ES-I3 (cell line): ENCODE measurements around the gene CCDC112.

Source experiments
- H3K36me3 ChIP-seq: 2 replicates; pipeline ENCODE4 v1.6.1; 2013; ENCODE audit warnings: mild to moderate bottlenecking, low read length, control low read depth, moderate library complexity; ENCODE audit not compliant: insufficient read depth
- H3K4me1 ChIP-seq: 2 replicates; pipeline ENCODE4 v1.6.1; 2013; ENCODE audit warnings: mild to moderate bottlenecking, control low read depth, low read length; ENCODE audit not compliant: insufficient read depth
- H3K9ac ChIP-seq: 2 replicates; pipeline ENCODE4 v1.6.1; 2013; ENCODE audit warnings: low read depth, mild to moderate bottlenecking, low read length, moderate library complexity
- H3K9me3 ChIP-seq: 2 replicates; pipeline ENCODE4 v1.6.1; 2013; ENCODE audit warnings: mild to moderate bottlenecking, low read length, moderate library complexity; ENCODE audit not compliant: control insufficient read depth, insufficient read depth

The CCDC112 gene

GRCh38 chr5:115298811-115299210 is 2.4 kb upstream of the CCDC112 start:
- H3K9ac ChIP-seq: no peak overlapping the region
- H3K4me1 ChIP-seq: 0 out of 2 replicates have a peak, but pooled peaks cover 6% of the 10 kb centered on the region

GRCh38 chr5:115297031-115297430 is 577 bp upstream of the CCDC112 start:
- Histone ChIP-seq H3K36me3 (no peaks in the 10 kb centered on the region), H3K9ac (no peak overlapping the region), H3K4me1 (0 out of 2 replicates have a peak, but pooled peaks cover 6% of the 10 kb centered on the region), H3K9me3 (no peaks in the 10 kb centered on the region)

More at GRCh38 chr5:115298811-115299210, 2.4 kb upstream of the CCDC112 start:
- Histone ChIP-seq H3K9me3 (no peaks in the 10 kb centered on the region), H3K36me3 (no peaks in the 10 kb centered on the region)

- Histone ChIP-seq H3K4me1 (0 out of 2 replicates have a peak, but pooled peaks cover 6% of the 10 kb centered on the region), H3K9me3 (no peaks in the 10 kb centered on the region), H3K36me3 (no peaks in the 10 kb centered on the region), H3K9ac (peak overlapping the region; percentile 98)
Observed at GRCh38 chr5:115295777-115296123, 704 bp downstream of the CCDC112 start.

DNA sequence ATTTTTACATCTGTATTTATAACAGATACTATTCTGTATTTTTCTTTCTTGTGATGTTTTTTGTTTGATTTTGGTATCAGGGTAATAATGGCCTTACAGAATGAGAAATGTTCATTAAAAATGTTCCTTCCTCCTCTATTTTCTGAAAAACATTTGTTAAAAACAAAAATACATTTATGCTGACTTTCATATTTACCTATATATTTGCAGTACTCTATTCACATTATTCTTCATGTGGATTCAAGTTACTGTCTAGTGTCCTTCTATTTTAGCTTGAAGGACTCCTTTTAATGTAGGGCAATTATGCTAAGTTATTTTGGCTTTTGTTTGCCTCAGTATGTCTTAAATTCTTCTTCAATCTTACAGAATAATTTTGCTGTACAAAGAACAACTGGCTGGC is 5.1 kb downstream of the CCDC112 start:
- H3K4me1 ChIP-seq: 0 out of 2 replicates have a peak, but pooled peaks cover 6% of the 10 kb centered on the region
- H3K36me3 ChIP-seq: no peaks in the 10 kb centered on the region
- H3K9me3 ChIP-seq: no peaks in the 10 kb centered on the region
- H3K9ac ChIP-seq: no peak overlapping the region

DNA sequence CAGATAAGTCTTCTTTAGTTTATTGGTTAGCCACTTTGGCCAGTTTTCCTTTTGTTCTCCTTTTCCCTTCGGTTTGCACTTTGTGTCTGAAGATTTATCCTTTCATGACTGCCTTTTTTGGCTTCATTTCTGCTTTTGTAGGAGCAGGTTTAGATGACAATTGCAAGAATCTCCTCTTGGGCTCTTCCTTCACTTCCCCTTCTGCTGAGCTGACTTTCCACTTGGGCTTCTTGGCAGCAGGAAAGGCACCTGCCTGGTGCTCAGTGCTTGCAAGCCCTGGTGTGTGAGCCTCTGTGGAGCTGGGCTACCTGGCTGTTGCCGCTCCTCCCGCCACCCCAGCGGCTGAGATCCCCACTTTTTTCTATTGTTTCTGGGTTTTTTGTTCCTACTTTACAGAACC is 7.3 kb downstream of the CCDC112 start:
- H3K4me1 ChIP-seq: no peaks in the 10 kb centered on the region
- H3K9me3 ChIP-seq: no peaks in the 10 kb centered on the region
- no peak overlapping the region for H3K9ac ChIP-seq
- no peaks in the 10 kb centered on the region for H3K36me3 ChIP-seq

GRCh38 chr5:115284021-115284420 is 12.4 kb downstream of the CCDC112 start:
- Histone ChIP-seq H3K9me3 (no peaks in the 10 kb centered on the region), H3K9ac (no peak overlapping the region), H3K4me1 (no peaks in the 10 kb centered on the region), H3K36me3 (no peaks in the 10 kb centered on the region)

DNA sequence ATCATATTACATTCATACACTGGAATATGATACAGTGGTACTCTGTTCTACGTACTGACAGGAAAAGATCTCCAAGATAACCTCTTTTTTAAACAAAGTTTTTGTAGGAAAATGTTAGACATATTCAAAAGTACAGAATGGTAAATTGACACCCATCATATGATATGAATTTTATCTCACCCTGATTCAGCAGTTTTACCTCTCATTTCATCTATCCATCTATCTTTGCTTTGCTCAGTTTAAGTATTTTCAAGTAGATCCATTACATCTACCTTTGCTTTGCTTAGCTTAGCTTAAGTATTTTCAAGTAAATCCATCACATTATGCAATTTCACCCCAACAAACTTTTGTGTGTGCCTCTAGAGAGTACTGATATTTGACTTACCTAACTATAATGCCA is 14.3 kb downstream of the CCDC112 start:
- no peaks in the 10 kb centered on the region for H3K9me3 ChIP-seq
- no peak overlapping the region for H3K9ac ChIP-seq
- H3K36me3 ChIP-seq: no peaks in the 10 kb centered on the region
- no peaks in the 10 kb centered on the region for H3K4me1 ChIP-seq

DNA sequence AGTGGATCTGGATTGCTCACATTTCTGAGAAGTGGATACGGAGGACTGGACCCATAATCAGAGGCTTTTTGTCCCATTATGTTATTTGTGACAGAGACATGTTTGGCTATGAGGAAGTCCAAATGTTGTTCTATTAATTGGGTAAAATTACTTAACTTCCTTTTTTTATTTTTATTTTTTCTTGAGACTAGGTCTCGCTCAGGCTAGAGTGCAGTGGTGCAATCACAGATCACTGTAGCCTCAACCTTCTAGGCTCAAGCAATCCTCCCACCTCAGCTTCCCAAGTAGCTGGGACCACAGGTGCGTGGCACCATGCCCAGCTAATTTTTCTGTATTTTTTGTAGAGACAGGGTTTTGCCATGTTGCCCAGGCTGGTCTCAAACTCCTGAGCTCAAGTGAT is 21.9 kb downstream of the CCDC112 start:
- Histone ChIP-seq H3K4me1 (no peaks in the 10 kb centered on the region), H3K36me3 (peaks cover 3% of the 10 kb centered on the region; the same call in 1 of the 2 replicates), H3K9me3 (no peaks in the 10 kb centered on the region), H3K9ac (no peak overlapping the region)

GRCh38 chr5:115272297-115272958 is 24.0 kb downstream of the CCDC112 start:
- no peaks in the 10 kb centered on the region for H3K4me1 ChIP-seq
- peaks cover 3% of the 10 kb centered on the region; the same call in 1 of the 2 replicates for H3K36me3 ChIP-seq
- H3K9ac ChIP-seq: no peak overlapping the region
- H3K9me3 ChIP-seq: no peaks in the 10 kb centered on the region

GRCh38 chr5:115271295-115272050 is 25.0 kb downstream of the CCDC112 start:
- no peaks in the 10 kb centered on the region for H3K9me3 ChIP-seq
- peaks cover 3% of the 10 kb centered on the region; the same call in 1 of the 2 replicates for H3K36me3 ChIP-seq
- H3K4me1 ChIP-seq: no peaks in the 10 kb centered on the region
- H3K9ac ChIP-seq: no peak overlapping the region

DNA sequence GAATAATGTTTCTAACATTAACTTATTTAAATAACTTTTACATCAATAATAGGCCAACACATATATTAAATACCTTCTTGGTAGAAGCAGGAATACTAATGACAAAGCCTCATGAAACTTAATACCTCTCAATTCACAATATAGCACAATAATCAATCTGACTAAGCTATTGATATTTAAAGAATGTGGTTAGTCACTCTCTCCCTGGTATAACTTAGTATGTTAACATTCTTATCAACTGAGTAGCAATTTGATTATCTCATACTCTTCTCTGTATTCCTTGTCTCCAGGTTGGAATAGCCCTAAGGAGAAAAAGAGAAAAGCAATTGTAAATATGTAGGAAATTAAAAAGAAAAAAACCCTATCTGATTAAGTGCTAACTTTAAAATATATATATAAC is 28.8 kb downstream of the CCDC112 start:
- Histone ChIP-seq H3K36me3 (no peaks in the 10 kb centered on the region), H3K9me3 (no peaks in the 10 kb centered on the region)

DNA sequence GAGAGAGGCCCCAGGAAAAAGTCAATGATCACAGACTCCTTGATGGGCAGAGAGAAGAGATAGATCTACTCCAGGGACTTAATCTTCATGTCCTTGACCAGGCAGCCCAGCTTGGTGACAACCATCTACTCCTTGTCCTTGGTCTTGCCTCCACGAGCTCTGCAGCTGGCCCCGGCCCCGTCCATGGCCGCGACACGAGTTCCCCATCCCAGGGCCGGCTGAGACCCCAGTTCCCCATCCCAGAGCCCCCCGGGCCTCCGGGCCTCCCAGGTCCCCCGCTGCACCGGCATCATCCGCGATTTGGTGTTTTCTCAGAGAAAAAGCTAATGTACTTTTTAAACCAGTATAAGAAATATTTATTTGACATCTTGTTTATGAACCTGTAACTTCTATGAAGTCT is 31.2 kb downstream of the CCDC112 start:
- Histone ChIP-seq H3K36me3 (no peaks in the 10 kb centered on the region), H3K9ac (no peak overlapping the region), H3K4me1 (0 out of 2 replicates have a peak, but pooled peaks cover 5% of the 10 kb centered on the region), H3K9me3 (no peaks in the 10 kb centered on the region)

More for the DNA sequence above, 28.8 kb downstream of the CCDC112 start:
- Histone ChIP-seq H3K4me1 (0 out of 2 replicates have a peak, but pooled peaks cover 5% of the 10 kb centered on the region), H3K9ac (no peak overlapping the region)

DNA sequence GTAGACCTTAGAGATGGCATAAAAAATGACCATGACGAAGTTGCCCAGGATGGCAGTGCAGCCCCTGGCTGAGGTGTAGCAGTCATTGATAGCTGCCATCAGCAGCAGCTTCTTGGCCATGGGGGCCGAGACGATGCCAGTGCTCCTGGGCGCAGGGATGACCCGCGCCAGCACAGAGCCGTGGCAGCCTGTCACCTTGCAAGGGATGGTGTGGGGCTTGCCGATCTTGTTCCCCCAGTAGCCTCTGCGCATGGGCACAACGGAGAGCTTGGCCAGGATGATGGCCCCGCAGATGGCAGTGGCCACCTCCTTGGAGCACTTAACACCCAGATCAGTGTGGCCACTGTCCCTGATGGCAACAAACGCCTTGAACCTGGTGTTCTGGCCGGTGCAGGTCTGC is 31.7 kb downstream of the CCDC112 start:
- Histone ChIP-seq H3K4me1 (0 out of 2 replicates have a peak, but pooled peaks cover 5% of the 10 kb centered on the region), H3K36me3 (no peaks in the 10 kb centered on the region), H3K9me3 (no peaks in the 10 kb centered on the region), H3K9ac (no peak overlapping the region)

- no peaks in the 10 kb centered on the region for H3K36me3 ChIP-seq
- H3K9me3 ChIP-seq: no peaks in the 10 kb centered on the region
- 0 out of 2 replicates have a peak, but pooled peaks cover 5% of the 10 kb centered on the region for H3K4me1 ChIP-seq
- peak overlapping the region; percentile 89 for H3K9ac ChIP-seq
Observed at GRCh38 chr5:115263078-115263380, 33.4 kb downstream of the CCDC112 start.
